SK-N-SH treated with all-trans-retinoic acid at 6 μM for 48 hours (cell line): Measurements from ENCODE around the gene SH3BP5L.

Experiments
- ARNTL ChIP-seq: fragments of 450-650 bp; formaldehyde crosslinking; IDR thresholded peaks from 2 replicates; pipeline ENCODE4 v1.5.0; 2020; ENCODE audit warnings: low read depth, mild to moderate bottlenecking, moderate library complexity, borderline replicate concordance
- CREB5 ChIP-seq: fragments of 250-450 bp; sonication (Bioruptor Pico); IDR thresholded peaks from 2 replicates; pipeline ENCODE4 v1.5.1; 2020; ENCODE audit warnings: low read depth, mild to moderate bottlenecking, moderate library complexity
- CSRNP3 ChIP-seq: fragments of 250-450 bp; sonication (Bioruptor Pico); IDR thresholded peaks from 2 replicates; pipeline ENCODE4 v1.5.1; 2021; ENCODE audit warnings: mild to moderate bottlenecking, moderate library complexity
- ISL1 ChIP-seq: fragments of 250-450 bp; sonication (Bioruptor Pico); IDR thresholded peaks from 2 replicates; pipeline ENCODE4 v2.1.2; 2022; ENCODE audit warnings: mild to moderate bottlenecking, moderate library complexity
- PATZ1 ChIP-seq: fragments of 250-450 bp; sonication (Bioruptor Pico); IDR thresholded peaks from 2 replicates; pipeline ENCODE4 v1.8.0; 2020; ENCODE audit warnings: mild to moderate bottlenecking, moderate library complexity, borderline replicate concordance
- RARB ChIP-seq: fragments of 250-450 bp; sonication (Bioruptor Pico); IDR thresholded peaks from 2 replicates; pipeline ENCODE4 v1.8.0; 2021; ENCODE audit warnings: mild to moderate bottlenecking, moderate library complexity
- SNAI2 ChIP-seq: fragments of 250-450 bp; sonication (Bioruptor Pico); IDR thresholded peaks from 2 replicates; pipeline ENCODE4 v1.5.0; 2020; ENCODE audit warnings: mild to moderate bottlenecking, moderate library complexity
- ZFP30 ChIP-seq: fragments of 450-650 bp; formaldehyde crosslinking; IDR thresholded peaks from 2 replicates; pipeline ENCODE4 v1.5.0; 2022; ENCODE audit warnings: mild to moderate bottlenecking, moderate library complexity
- ZNF565 ChIP-seq: fragments of 450-650 bp; formaldehyde crosslinking; conservative IDR thresholded peaks from 2 replicates; pipeline ENCODE4 v1.5.0; 2020; ENCODE audit warnings: low read depth, mild to moderate bottlenecking, moderate library complexity
- ZNF8 ChIP-seq: fragments of 450-650 bp; formaldehyde crosslinking; IDR thresholded peaks from 2 replicates; pipeline ENCODE4 v1.5.0; 2020; ENCODE audit warnings: mild to moderate bottlenecking, moderate library complexity

GRCh38 chr1:248793592-248793991 lies 32.1 kb downstream of the SH3BP5L start:
- no peak for TF ChIP-seq ISL1 (CRISPR knock-in tag)
- no peak for TF ChIP-seq PATZ1 (CRISPR knock-in tag)
- no peak for TF ChIP-seq CREB5
- no peak for TF ChIP-seq CSRNP3 (CRISPR knock-in tag)
- TF ChIP-seq ARNTL (CRISPR knock-in tag): no peak
- TF ChIP-seq ZNF8 (CRISPR knock-in tag): no peak
- no peak for TF ChIP-seq ZFP30 (CRISPR knock-in tag)
- TF ChIP-seq ZNF565: no peak
- no peak for TF ChIP-seq RARB (CRISPR knock-in tag)
- no peak for TF ChIP-seq SNAI2 (CRISPR knock-in tag)
